Keratinocyte (primary cell): ENCODE data around the gene PTPRR. TPM values are rescaled to one million over a fixed set of nuclear protein-coding genes. Genes with fewer than 3 reads are reported as not detected.

Source experiments
- DNase-seq: peaks from one replicate; pipeline ENCODE4 v3.0.0-alpha.2; 2011; ENCODE audit warnings: low read depth, missing footprints, low spot score
- FAIRE-seq: peaks from 2 replicates; lab custom pipeline; 2011; peaks lifted over from hg19 to GRCh38; lab: Jason Lieb, UNC
- H2AFZ ChIP-seq: 2 replicates; pipeline ENCODE4 v1.6.0; 2012; ENCODE audit warnings: low read length, control low read depth, inconsistent platforms; ENCODE audit not compliant: control insufficient read depth
- H3K27ac ChIP-seq: 2 replicates; pipeline ENCODE4 v1.5.1; 2011; ENCODE audit warnings: low read length; ENCODE audit not compliant: control insufficient read depth, insufficient read depth
- H3K27me3 ChIP-seq: 3 replicates; pipeline ENCODE4 v1.6.0; 2011; ENCODE audit warnings: low read length; ENCODE audit not compliant: control insufficient read depth, insufficient read depth; ENCODE audit errors: extremely low read depth
- H3K36me3 ChIP-seq, 2 experiments: 2 replicates in 1 of 2; 3 replicates in 1 of 2; pipeline ENCODE4 v1.5.1; 2011; ENCODE audit warnings: low read length in 2 of 2, mild to moderate bottlenecking in 1 of 2; ENCODE audit not compliant: control insufficient read depth in 2 of 2, insufficient read depth in 2 of 2; ENCODE audit errors: extremely low read depth in 1 of 2
- H3K4me1 ChIP-seq: 3 replicates; pipeline ENCODE4 v1.5.1; 2011; ENCODE audit warnings: low read length; ENCODE audit not compliant: control insufficient read depth, insufficient read depth; ENCODE audit errors: extremely low read depth
- H3K4me2 ChIP-seq: 3 replicates; pipeline ENCODE4 v1.6.0; 2011; ENCODE audit warnings: low read depth, low read length; ENCODE audit not compliant: control insufficient read depth, insufficient read depth; ENCODE audit errors: extremely low read depth
- H3K4me3 ChIP-seq, 3 experiments: fragments of 200-600 bp in 1 of 3; sonication (generic) in 1 of 3; 2 replicates in 2 of 3; 3 replicates in 1 of 3; pipeline ENCODE4 v1.5.1; 2011 to 2016; ENCODE audit warnings: low read length in 3 of 3, mild to moderate bottlenecking in 3 of 3, control low read depth in 2 of 3, inconsistent platforms in 1 of 3, low read depth in 1 of 3, mixed read lengths in 1 of 3, mixed run types in 1 of 3, moderate library complexity in 1 of 3; ENCODE audit not compliant: control insufficient read depth in 2 of 3, insufficient read depth in 2 of 3; ENCODE audit errors: extremely low read depth in 1 of 3
- H3K79me2 ChIP-seq: 2 replicates; pipeline ENCODE4 v1.6.0; 2012; ENCODE audit warnings: low read length; ENCODE audit not compliant: control insufficient read depth, insufficient read depth
- H3K9ac ChIP-seq: 3 replicates; pipeline ENCODE4 v1.6.0; 2011; ENCODE audit warnings: low read length; ENCODE audit not compliant: control insufficient read depth, insufficient read depth; ENCODE audit errors: extremely low read depth
- H3K9me1 ChIP-seq: 3 replicates; pipeline ENCODE4 v1.6.0; 2011; ENCODE audit warnings: low read length; ENCODE audit not compliant: control insufficient read depth, insufficient read depth; ENCODE audit errors: extremely low read depth
- H3K9me3 ChIP-seq: 2 replicates; pipeline ENCODE4 v1.5.1; 2012; ENCODE audit warnings: low read depth, low read length; ENCODE audit not compliant: control insufficient read depth
- H4K20me1 ChIP-seq: 3 replicates; pipeline ENCODE4 v1.6.0; 2011; ENCODE audit warnings: low read length; ENCODE audit not compliant: control insufficient read depth, insufficient read depth; ENCODE audit errors: extremely low read depth
- CTCF ChIP-seq, 3 experiments: IDR thresholded peaks in 1 of 3; conservative IDR thresholded peaks in 1 of 3; optimal IDR thresholded peaks in 1 of 3; 2 replicates in 2 of 3; 3 replicates in 1 of 3; pipeline versions ENCODE3 to v1.5.1; 2011; ENCODE audit warnings: low read length in 3 of 3, mild to moderate bottlenecking in 3 of 3, moderate library complexity in 2 of 3, control low read depth in 1 of 3, inconsistent platforms in 1 of 3; ENCODE audit not compliant: insufficient read depth in 2 of 3; ENCODE audit errors: extremely low read depth in 1 of 3
- EZH2 ChIP-seq: IDR thresholded peaks from one replicate; pipeline ENCODE4 v1.6.1; 2012; ENCODE audit warnings: inconsistent platforms, mild to moderate bottlenecking, low read length, moderate library complexity
- dilution Hi-C: fragments of 300-500 bp; cut with MboI; formaldehyde crosslinking; loops from one replicate; pipeline ENCODE4 v1.7.0; 2020; ENCODE audit warnings: low sequenced_read_pairs; ENCODE audit not compliant: extremely low pct_ligation_motif_present
- polyA plus RNA-seq, 5 experiments: library from polyadenylated mRNA; depleted of rRNA in 3 of 5; stranded (reverse) in 3 of 5; stranded (forward) in 1 of 5; unstranded in 1 of 5; fragments of >200 nt; gene quantifications; 1 replicate in 1 of 5; 2 replicates in 3 of 5; 3 replicates in 1 of 5; pipeline versions ENCODE4 v1.2.1 to v1.2.3, GENCODE V29; 2011 to 2012; ENCODE audit warnings: missing spikeins in 2 of 5, low read depth in 1 of 5, low replicate concordance in 1 of 5

The PTPRR gene
- polyA plus RNA-seq, 1 donor (not counting 4 experiments of a cell fraction or from before 2014, with no cell fraction given) = 3.1 TPM

GRCh38 chr12:70635755-70636154, 284.8 kb downstream of the PTPRR start:
- dilution Hi-C loops = no loop called here
- no peaks in the 10 kb centered on the region for H3K36me3 ChIP-seq
- H4K20me1 ChIP-seq = no peaks in the 10 kb centered on the region
- H3K4me1 ChIP-seq = peaks cover 9% of the 10 kb centered on the region
- no peaks in the 10 kb centered on the region for H3K9me1 ChIP-seq
- TF ChIP-seq EZH2 (no peak), CTCF (optimal IDR thresholded peaks at IDR 0.05 in 1 of 3, IDR thresholded peaks at IDR 0.05 in 1 of 3, conservative IDR thresholded peaks at IDR 0.05 in 1 of 3; ENCODE audit: extremely low read depth in 1 of 3, insufficient read depth in 2 of 3, low read length in 3 of 3) (no peak)
- no peaks in the 10 kb centered on the region for H3K79me2 ChIP-seq
- H3K4me2 ChIP-seq = no peak overlapping the region
- no peak overlapping the region for H3K27ac ChIP-seq
- DNase-seq (no peak), FAIRE-seq (no peak)
- no peak overlapping the region for H2AFZ ChIP-seq
- no peaks in the 10 kb centered on the region for H3K27me3 ChIP-seq
- no peak overlapping the region for H3K9ac ChIP-seq
- no peaks in the 10 kb centered on the region for H3K9me3 ChIP-seq
- H3K4me3 ChIP-seq = no peak overlapping the region

- Histone ChIP-seq H3K9ac (no peak overlapping the region), H3K9me1 (no peaks in the 10 kb centered on the region), H3K9me3 (no peaks in the 10 kb centered on the region), H3K4me3 (no peak overlapping the region), H3K27ac (no peak overlapping the region), H4K20me1 (no peaks in the 10 kb centered on the region), H3K27me3 (no peaks in the 10 kb centered on the region), H3K4me2 (no peak overlapping the region), H2AFZ (no peak overlapping the region), H3K4me1 (no peaks in the 10 kb centered on the region), H3K36me3 (no peaks in the 10 kb centered on the region), H3K79me2 (no peaks in the 10 kb centered on the region)
- dilution Hi-C loops = no loop called here
- no peak for TF ChIP-seq CTCF (optimal IDR thresholded peaks at IDR 0.05 in 1 of 3, IDR thresholded peaks at IDR 0.05 in 1 of 3, conservative IDR thresholded peaks at IDR 0.05 in 1 of 3; ENCODE audit: extremely low read depth in 1 of 3, insufficient read depth in 2 of 3, low read length in 3 of 3)
- TF ChIP-seq EZH2 = no peak
- FAIRE-seq (no peak), DNase-seq (no peak)
Observed at GRCh38 chr12:70628701-70629480, 291.6 kb downstream of the PTPRR start.
